ENCODE data around the gene RRM2.
A peak's percentile ranks its signal among the peaks of the same experiment; 100 is the strongest.
"Not testable (repeated sequence)": the region's sequence is repeated elsewhere in the genome, so short reads cannot be mapped to it uniquely, and the experiment has no call there.

Gene RRM2

GRCh38 chr2:10145519-10146357 is 23.2 kb downstream of the RRM2 start:
- no peak overlapping the region for H3K4me3 ChIP-seq (ENCODE audit: low read length)
- no peak for DNase-seq (ENCODE audit: low read depth, low spot score)

DNA sequence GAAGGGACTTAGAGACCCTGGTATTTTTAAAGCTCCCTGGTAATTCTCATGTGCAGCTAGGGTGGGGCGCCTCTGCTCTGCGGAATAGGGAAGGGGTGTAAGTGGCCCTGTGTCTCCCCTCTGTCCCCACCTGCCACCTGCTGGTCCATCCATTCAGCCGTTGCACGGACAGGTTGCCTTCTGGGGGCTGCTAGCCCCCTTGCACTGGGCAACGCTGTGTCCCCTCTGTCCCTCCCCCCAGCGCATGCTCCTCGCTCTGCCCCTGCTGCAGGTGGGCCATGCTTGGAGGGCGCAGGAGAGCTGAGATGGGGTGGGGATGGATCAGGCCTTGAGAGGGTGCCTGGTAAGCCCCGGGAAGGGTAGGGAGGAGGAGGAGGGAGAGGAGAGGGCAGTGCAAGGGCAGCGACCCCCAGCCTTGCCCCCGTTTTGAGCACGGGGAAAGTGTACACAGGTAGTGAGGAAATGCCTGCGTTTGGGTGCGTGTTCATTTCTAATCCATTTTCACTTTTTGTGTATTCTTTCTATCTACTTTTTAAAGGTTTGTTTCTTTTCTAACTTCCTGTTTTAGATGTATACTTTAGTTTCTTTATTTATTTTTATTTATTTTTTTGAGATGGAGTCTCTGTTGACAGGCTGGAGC is 23.9 kb downstream of the RRM2 start:
- H3K4me3 ChIP-seq (ENCODE audit: low read length), result no peak overlapping the region
- no peak for DNase-seq (ENCODE audit: low read depth, low spot score)

DNA sequence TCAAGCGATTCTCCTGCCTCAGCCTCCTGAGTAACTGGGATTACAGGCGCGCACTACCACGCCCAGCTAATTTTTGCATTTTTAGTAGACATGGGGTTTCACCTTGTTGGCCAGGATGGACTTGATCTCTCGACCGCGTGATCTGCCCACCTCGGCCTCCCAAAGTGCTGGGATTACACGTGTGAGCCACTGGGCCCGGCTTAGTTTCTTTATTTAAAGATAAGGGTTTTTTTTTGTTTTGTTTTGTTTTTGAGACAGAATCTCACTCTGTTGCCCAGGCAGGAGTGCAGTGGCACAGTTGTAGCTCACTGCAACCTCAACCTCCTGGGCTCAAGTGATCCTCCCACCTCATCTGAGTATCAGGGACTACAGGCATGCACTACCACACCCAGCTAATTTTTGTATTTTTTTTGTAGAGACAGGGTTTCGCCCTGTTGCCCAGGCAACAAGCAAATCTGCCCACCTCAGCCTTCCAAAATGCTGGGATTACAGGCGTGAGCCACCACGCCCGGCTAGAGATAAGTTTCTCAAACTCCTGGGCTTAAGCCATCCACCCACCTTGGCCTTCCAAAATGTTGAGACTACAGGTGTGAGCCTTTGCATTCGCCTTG is 24.6 kb downstream of the RRM2 start:
- DNase-seq (ENCODE audit: low read depth, low spot score); H3K4me3 ChIP-seq (ENCODE audit: low read length): not testable (repeated sequence)

- no peak for DNase-seq (ENCODE audit: low read depth, low spot score)
- no peak overlapping the region for H3K4me3 ChIP-seq (ENCODE audit: low read length)
Measured at GRCh38 chr2:10148268-10148667, 25.7 kb downstream of the RRM2 start.

- H3K4me3 ChIP-seq (ENCODE audit: low read length), result no peak overlapping the region
- no peak for DNase-seq (ENCODE audit: low read depth, low spot score)
Measured at GRCh38 chr2:10149635-10150034, 27.1 kb downstream of the RRM2 start.

DNA sequence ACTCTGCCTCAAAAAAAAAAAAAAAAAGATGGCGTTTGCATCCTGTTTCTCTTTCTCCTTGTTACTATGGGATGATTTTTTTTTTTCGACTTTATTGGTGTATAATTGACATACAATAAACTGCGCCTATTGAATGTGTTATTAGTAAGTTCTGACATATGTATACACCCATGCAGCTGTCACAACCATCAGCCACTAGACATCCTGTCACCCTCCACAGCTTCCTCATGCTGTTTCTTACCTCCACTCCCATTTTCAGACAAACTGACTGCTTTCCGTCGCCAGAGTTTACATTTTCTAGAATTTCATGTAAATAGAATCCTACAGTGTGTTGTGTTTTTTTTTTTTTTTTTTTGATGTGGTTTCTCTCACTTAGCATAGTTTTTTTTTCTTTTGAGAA is 27.9 kb downstream of the RRM2 start:
- no peak overlapping the region for H3K4me3 ChIP-seq (ENCODE audit: low read length)
- DNase-seq (ENCODE audit: low read depth, low spot score), result peak; percentile 61

- DNase-seq (ENCODE audit: low read depth, low spot score), result no peak
- H3K4me3 ChIP-seq (ENCODE audit: low read length), result no peak overlapping the region
Measured at GRCh38 chr2:10151462-10151861, 28.9 kb downstream of the RRM2 start.

DNA sequence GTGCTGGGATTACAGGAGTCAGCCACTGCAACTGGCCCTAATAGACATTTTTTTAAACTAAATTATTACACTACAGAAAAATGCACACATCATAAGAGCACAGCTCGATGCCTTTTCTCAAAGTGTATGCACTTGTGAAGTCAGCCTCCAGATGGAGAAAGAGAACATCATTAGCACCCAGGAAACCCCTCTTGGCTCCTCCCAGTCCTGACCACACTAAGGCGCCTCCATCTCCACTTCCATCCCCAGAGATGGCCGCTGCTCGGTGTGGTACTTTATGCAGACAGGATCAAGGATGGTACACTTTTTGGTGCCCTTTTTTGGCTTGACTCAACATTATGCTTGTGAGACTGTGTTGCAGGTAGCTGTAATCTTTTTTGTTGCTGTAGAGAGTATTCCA is 34.8 kb downstream of the RRM2 start:
- no peak overlapping the region for H3K4me3 ChIP-seq (ENCODE audit: low read length)
- DNase-seq (ENCODE audit: low read depth, low spot score), result no peak

DNA sequence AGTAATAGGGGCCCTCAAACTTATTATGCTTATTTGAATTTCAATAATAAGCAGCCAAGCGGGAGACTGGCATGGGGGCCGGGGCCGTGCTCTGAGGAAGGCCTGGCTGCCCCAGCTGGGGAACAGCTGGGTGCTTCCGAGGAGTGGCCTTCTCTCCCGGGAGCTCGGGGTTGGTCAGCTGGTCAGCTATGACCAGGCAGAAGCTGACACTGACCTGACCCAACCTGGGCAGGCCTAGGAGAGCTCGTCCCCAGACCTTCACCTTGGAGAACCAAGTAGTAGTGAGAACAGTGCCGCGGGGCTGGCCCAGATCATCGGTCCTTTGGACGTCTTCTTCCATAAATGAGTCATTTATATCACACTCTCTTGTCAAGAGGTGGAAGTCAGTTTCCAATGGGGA is 36.1 kb downstream of the RRM2 start:
- no peak for DNase-seq (ENCODE audit: low read depth, low spot score)
- H3K4me3 ChIP-seq (ENCODE audit: low read length), result no peak overlapping the region

DNA sequence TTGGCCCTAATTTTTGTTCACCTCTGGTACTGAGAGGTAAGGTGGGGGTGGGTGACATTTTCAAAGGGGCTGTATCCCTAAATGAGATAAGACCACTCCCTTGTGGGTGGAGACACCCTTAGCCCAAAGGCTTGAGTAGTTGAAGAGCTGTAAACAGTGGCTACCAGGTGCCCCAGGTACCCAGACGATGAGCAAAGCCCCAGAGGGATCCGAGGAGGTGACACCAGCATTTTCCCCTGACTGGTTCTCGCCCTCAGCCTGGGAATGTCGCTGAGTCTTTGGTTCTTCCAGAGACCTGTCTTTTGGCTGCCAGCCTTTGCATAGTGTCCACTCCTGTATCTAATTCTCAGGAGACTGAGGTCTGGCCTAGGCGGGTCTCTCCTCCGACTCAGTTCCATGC is 36.5 kb downstream of the RRM2 start:
- DNase-seq (ENCODE audit: low read depth, low spot score), result no peak
- peak overlapping the region; percentile 21 for H3K4me3 ChIP-seq (ENCODE audit: low read length)

GRCh38 chr2:10159581-10160131 is 37.1 kb downstream of the RRM2 start:
- peak; percentile 75 for DNase-seq (ENCODE audit: low read depth, low spot score)
- H3K4me3 ChIP-seq (ENCODE audit: low read length), result peak overlapping the region; percentile 21

DNA sequence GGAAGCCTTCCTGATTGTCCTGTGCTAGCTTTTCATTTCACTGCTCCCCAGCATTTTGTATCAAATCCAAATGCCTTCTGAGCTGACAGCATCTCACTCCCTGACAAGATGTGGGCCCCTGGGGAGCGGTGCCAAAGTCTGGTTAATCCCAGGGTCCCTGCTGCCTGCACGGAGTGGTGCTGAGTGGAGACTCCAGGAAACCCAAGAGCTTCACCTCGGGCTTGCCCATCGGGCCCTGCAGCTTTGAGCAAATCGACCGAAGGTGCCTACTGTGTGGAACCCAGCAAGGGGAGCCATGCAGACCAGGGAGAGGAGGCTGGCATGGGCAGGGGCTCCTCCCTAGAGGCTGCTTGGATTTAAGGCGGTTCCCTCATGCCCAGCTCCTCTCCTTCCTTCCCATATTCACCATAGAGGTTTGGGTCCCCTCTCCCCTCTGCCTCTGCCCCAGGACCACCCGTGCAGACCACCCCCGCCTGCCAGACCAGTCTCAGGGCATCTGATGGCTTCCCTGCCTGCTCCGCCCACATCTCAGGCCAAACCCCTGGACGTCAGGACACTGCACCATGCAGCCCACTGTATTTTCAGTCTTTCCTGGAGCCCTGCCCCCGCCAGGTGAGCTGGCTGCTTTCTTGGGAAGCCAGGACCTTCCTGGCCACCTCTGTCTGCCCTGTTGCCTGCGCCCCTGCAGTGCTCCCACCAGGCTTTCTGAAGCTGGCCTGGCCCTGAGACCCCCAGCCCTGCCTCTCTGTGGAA is 37.8 kb downstream of the RRM2 start:
- no peak for DNase-seq (ENCODE audit: low read depth, low spot score)
- no peak overlapping the region for H3K4me3 ChIP-seq (ENCODE audit: low read length)

GRCh38 chr2:10161206-10161931 is 38.8 kb downstream of the RRM2 start:
- no peak overlapping the region for H3K4me3 ChIP-seq (ENCODE audit: low read length)
- DNase-seq (ENCODE audit: low read depth, low spot score), result no peak

GRCh38 chr2:10161961-10162441 is 39.5 kb downstream of the RRM2 start:
- no peak for DNase-seq (ENCODE audit: low read depth, low spot score)
- no peak overlapping the region for H3K4me3 ChIP-seq (ENCODE audit: low read length)

DNA sequence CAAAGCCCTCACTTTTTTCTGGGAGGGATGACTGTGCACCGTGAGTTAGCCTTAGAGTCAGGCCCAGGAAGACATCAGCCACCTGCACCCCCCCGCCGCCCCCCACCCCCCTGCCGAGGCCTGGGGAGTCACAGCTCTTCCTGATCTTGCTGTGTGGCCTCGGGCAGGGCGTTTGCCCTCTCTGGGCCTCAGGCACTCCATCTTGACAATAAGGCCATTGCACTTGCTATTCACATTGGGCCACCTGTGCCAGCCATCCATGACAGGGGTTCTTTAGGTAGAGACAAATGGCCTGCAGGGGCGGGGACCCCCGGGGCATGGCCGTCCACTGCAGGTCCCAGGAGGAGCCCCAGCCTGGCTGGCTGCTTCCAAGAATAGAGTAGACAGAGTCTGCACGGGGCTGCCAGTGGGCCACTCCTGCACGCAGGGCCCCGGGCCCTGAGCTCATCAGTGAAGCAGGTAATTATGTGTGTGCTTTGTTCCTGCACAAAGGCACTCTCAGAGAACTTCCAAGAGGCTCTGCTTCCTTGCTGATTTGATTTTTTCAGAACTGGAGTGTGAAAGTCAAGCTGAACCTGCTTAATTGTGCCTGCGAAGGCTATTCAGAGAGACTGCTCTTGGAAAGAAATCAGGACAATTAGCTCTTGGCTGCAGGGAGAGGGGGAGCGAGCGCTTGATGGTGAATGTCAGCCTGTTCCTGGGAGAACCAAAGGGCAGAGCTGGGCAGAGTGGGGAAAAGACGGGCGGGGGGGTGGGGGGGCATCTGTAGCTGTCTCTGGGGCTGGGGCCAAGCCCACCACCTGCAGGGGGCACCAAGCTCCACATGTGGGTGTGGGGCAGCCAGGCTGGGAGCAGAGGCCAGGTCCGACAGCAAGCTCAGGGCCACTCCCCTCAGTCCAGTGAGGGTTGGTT is 40.3 kb downstream of the RRM2 start:
- no peak overlapping the region for H3K4me3 ChIP-seq (ENCODE audit: low read length)
- DNase-seq (ENCODE audit: low read depth, low spot score), result no peak

DNA sequence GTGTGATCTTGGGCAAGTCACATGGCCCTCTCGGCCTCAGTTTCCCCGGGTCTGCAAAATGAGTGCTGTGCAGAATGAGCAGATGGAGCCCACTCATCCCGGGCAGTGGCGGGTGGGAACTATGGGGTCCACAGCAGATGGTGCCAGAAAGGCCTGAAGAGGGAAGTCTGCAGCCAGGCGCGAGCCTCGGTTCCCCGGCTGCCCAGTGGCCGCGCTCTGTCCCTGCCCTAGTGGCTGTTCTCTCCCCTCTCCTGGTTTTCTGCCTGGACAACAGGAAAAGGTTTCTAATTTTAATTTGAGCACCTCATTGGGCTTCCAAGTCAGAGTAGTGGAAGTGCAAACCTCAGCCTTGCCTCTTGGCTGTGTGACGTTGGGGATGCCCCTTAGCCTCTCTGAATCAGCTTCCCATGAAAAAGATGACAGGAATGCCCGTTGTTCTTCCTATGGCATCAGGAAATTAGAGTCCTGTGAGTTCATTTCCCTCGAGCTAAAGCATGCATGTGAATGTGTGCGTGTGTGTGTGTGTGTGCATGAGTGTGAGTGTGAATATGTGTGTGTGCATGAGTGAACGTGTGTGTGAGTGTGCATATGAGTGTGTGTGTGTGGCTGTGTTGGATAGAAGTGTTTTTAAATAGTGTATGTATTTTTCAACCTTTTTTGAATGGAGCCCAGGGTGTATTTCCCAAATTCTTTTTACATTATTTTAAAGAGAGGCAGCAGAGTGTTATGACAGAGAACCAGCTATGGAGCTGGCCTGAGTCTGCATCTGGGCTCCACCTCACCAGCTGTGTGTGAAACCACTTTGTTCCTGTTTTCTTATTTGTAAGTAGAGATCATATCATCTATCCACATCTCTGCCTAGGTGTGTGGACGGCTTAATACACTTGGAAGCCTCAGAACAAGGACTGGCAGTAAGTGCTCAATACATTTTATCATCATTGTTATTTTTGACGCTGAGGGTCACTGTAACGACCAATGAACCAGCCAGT is 41.3 kb downstream of the RRM2 start:
- no peak overlapping the region for H3K4me3 ChIP-seq (ENCODE audit: low read length)
- no peak for DNase-seq (ENCODE audit: low read depth, low spot score)

GRCh38 chr2:10164601-10165000 is 42.1 kb downstream of the RRM2 start:
- no peak for DNase-seq (ENCODE audit: low read depth, low spot score)
- no peak overlapping the region for H3K4me3 ChIP-seq (ENCODE audit: low read length)
